Lung (tissue), 16 donors: Measurements from ENCODE around the gene DHDH. TPM values are rescaled to one million over a fixed set of nuclear protein-coding genes. Genes with fewer than 3 reads are reported as not detected.
A peak's percentile ranks its signal among the peaks of the same experiment; 100 is the strongest.
"Not testable (repeated sequence)": the region's sequence is repeated elsewhere in the genome, so short reads cannot be mapped to it uniquely, and the experiment has no call there.

Experiments used
- ATAC-seq: fragments of 200-7000 bp; cut with Tn5 transposase; one replicate; pipeline ENCODE4 v1.9.1; 2020; ENCODE audit warnings: moderate number of reproducible peaks; ENCODE audit not compliant: insufficient read depth, low FRiP score
- DNase-seq, 3 donors: peaks; one replicate each; pipeline ENCODE4 v3.0.0-alpha.2; 2013 to 2017
- H3K27ac ChIP-seq, 2 donors: one replicate each; pipeline ENCODE4 v1.5.1; 2013; ENCODE audit warnings: mild to moderate bottlenecking in 2 of 2, moderate library complexity in 2 of 2, control low read depth in 1 of 2, inconsistent platforms in 1 of 2, low read depth in 1 of 2, low read length in 1 of 2
- H3K27me3 ChIP-seq, 3 donors: one replicate each; pipeline ENCODE4 v1.5.1; 2013; ENCODE audit warnings: low read length in 2 of 3; ENCODE audit not compliant: control insufficient read depth in 3 of 3, insufficient read depth in 3 of 3
- H3K36me3 ChIP-seq, 4 donors: one replicate each; pipeline ENCODE4 v1.5.1; 2013; ENCODE audit warnings: low read length in 4 of 4, mild to moderate bottlenecking in 1 of 4, moderate library complexity in 1 of 4; ENCODE audit not compliant: control insufficient read depth in 4 of 4, insufficient read depth in 4 of 4
- H3K4me1 ChIP-seq, 5 donors: one replicate each; pipeline ENCODE4 v1.5.1; 2013; ENCODE audit warnings: low read length in 5 of 5, mild to moderate bottlenecking in 2 of 5, moderate library complexity in 1 of 5; ENCODE audit not compliant: control insufficient read depth in 5 of 5, insufficient read depth in 5 of 5
- H3K4me3 ChIP-seq: one replicate; pipeline ENCODE4 v1.5.1; 2013; ENCODE audit warnings: mild to moderate bottlenecking, control low read depth, moderate library complexity
- H3K9ac ChIP-seq, 2 donors: one replicate each; pipeline ENCODE4 v1.5.1; 2013; ENCODE audit warnings: low read length in 2 of 2, control low read depth in 1 of 2; ENCODE audit not compliant: insufficient read depth in 1 of 2
- H3K9me3 ChIP-seq, 4 donors: one replicate each; pipeline ENCODE4 v1.5.1; 2013; ENCODE audit warnings: low read length in 3 of 4, mild to moderate bottlenecking in 1 of 4, moderate library complexity in 1 of 4; ENCODE audit not compliant: control insufficient read depth in 4 of 4, insufficient read depth in 3 of 4
- WGBS, 2 donors: extraction: QIAGEN DNeasy Blood & Tissue Kit; methylation state at CpG; one replicate each; pipeline ENCODE4 v1.1.7; 2013; 5-methylcytosine and 5-hydroxymethylcytosine counted together
- long read RNA-seq, 5 donors: transcript quantifications; one replicate each; lab custom pipeline, GENCODE V29; 2026
- polyA plus RNA-seq, 2 donors: library from polyadenylated mRNA; stranded (reverse); fragments of 200-250 nt; gene quantifications; one replicate each; pipeline ENCODE4 v1.2.1, GENCODE V29; 2013
- total RNA-seq, 2 donors: library from RNA; depleted of rRNA in 1 of 2; stranded (reverse); fragments of >200 nt in 1 of 2; gene quantifications; one replicate each; pipeline ENCODE4 v1.2.1, GENCODE V29; 2014 to 2021
- TF ChIP-seq, protein P1 (sequence below): IDR thresholded peaks from 2 replicates; pipeline ENCODE4 v1.5.1; 2012; ENCODE audit warnings: mild to moderate bottlenecking; ENCODE audit errors: control extremely low read depth, extremely low read depth
- donor health status: control.
- donor health status: control.
- donor health status: Bipolar disorder and iron deficiency.
- donor health status: healthy.
- donor health status: DM: yes; HTN: yes; CAD: no.

DHDH gene
- 1 to 10 TPM in 1 of 2 donors, under 1 TPM in 1; 0.51 to 2.8 TPM for total RNA-seq
- polyA plus RNA-seq, result 1 to 10 TPM in 1 of 2 donors, under 1 TPM in 1; 1.00 to 6.0 TPM
- long read RNA-seq, donor 1, result 0 reads
- long read RNA-seq, donor 2, result 0 reads
- long read RNA-seq, donor 3, partial matches to known transcripts, result 0 of 1 reads
- long read RNA-seq, donor 3, other reads (novel, unspliced or antisense), result 0 of 1 reads
- long read RNA-seq, donor 4, result 0 reads
- long read RNA-seq, donor 5, partial matches to known transcripts, result 0 of 1 reads
- long read RNA-seq, donor 5, other reads (novel, unspliced or antisense), result 0 of 1 reads

DNA sequence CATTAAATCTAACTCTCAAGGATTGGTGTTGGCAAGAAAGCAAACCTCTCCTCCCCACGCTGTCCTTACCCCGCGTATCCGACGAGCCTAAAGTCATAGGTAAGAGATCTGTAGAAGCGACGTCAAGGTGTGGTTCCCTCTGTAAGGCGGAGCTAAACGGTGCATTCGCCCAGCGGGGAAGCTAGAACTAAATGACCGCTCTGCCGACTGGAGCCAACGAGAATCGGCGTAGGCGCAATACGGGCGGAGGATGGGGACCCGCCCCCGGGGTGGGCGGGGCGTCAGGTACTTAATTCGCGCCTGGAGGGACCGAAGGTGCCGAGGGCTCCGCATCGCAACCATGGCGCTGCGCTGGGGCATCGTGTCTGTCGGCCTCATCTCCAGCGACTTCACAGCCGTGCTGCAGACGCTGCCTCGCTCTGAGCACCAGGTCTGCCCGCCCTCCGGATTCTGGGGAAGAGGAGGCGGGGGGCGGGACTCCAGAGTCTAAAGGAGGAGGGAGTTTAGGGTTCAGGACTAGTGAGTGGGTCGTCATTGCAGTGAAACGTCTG is at the start of gene DHDH:
DHDH (plus strand) TSS at position 318 of the 551 bp plus-strand sequence; CDS start at position 341, 23 bp downstream.
- TF ChIP-seq, protein P1, sequence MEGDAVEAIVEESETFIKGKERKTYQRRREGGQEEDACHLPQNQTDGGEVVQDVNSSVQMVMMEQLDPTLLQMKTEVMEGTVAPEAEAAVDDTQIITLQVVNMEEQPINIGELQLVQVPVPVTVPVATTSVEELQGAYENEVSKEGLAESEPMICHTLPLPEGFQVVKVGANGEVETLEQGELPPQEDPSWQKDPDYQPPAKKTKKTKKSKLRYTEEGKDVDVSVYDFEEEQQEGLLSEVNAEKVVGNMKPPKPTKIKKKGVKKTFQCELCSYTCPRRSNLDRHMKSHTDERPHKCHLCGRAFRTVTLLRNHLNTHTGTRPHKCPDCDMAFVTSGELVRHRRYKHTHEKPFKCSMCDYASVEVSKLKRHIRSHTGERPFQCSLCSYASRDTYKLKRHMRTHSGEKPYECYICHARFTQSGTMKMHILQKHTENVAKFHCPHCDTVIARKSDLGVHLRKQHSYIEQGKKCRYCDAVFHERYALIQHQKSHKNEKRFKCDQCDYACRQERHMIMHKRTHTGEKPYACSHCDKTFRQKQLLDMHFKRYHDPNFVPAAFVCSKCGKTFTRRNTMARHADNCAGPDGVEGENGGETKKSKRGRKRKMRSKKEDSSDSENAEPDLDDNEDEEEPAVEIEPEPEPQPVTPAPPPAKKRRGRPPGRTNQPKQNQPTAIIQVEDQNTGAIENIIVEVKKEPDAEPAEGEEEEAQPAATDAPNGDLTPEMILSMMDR, result no peak
- peak within 1 kb of the TSS in 1 of 2 donors; percentile 71 for H3K9ac ChIP-seq
- H3K36me3 ChIP-seq, result no peaks in the 10 kb centered on the region
- peaks cover 0 to 10% (median 0%) of the 10 kb centered on the region in 5 donors for H3K4me1 ChIP-seq
- no peaks in the 10 kb centered on the region for H3K9me3 ChIP-seq
- peak; percentile 74 to 83 (median 82) for DNase-seq
- peaks cover 0 to 4% (median 3%) of the 10 kb centered on the region in 3 donors for H3K27me3 ChIP-seq
- peak within 1 kb of the TSS; percentile 17 for H3K4me3 ChIP-seq
- WGBS, 2 donors, result 1% methylated on average over 41 to 43 of the region's 43 CpGs
- peak within 1 kb of the TSS in 1 of 2 donors; percentile 64 for H3K27ac ChIP-seq
- ATAC-seq, result peak; percentile 85

DNA sequence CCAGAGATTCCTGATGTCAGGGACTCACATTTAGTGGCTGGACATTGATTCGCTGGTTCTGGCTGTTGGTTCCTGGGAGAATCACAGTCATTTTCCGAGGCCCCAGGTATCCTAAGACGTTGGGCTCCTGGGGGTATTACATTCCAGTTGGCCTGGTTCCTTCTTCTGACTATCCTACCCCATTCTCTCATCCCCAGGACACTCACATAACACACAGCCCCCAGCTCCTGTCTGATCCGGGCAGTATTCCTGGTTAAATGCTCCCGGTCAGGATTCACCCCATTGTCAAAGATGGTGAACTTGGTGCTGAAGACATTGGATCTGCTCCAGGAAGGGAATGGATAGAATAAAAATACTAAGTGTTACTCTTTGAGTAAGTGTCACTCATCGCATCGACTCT is 49.8 kb upstream of the DHDH start:
- Histone ChIP-seq H3K27ac (no peak overlapping the region), H3K9ac (no peak overlapping the region), H3K9me3 (no peaks in the 10 kb centered on the region), H3K4me1 (no peaks in the 10 kb centered on the region), H3K36me3 (peaks cover 0 to 3% (median 0%) of the 10 kb centered on the region in 4 donors), H3K4me3 (no peak overlapping the region), H3K27me3 (no peaks in the 10 kb centered on the region)
- WGBS, 2 donors, result 95 to 97% methylated on average over 7 of the region's 7 CpGs
- DNase-seq (no peak), ATAC-seq (no peak)
- TF ChIP-seq, protein P1, result no peak

DNA sequence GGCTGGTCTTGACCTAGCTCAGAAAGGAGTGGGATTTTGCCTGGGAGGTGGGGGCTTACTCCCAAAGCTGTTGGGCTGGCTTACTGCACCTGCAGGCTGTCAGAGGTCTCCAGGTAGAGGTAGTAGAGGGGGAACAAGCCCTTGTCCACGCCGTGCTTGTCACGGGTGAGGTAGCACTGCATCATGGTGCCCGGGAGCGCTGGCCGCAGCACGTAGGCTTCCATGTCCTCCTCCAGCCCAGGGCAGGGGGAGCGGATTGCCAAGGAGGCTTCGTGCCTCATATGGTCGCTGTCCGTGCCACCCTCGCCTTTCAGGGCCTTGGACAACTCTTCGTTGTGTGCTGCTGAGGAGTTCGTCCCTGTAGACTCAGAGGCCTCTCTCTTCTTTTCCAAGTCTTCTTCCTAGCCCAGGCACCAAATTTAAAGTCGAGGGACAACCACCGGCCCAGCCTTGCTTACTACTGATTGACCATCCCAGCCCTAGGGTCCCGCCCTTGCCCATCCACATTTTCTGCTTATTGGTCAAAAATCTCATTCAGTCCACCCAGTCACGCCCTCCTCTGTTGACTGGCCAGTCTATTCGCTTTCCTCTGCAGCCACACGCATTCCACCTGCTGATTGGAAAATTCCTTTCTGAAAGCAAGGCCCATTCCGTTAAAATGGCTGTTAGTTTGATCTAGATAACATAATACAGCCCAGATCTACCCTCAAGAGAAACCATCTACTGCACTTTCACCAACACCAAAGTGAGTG is 45.5 kb upstream of the DHDH start:
- H3K27me3 ChIP-seq, result no peaks in the 10 kb centered on the region
- no peak for ATAC-seq
- TF ChIP-seq, protein P1, result no peak
- no peaks in the 10 kb centered on the region for H3K9me3 ChIP-seq
- H3K4me3 ChIP-seq, result no peak overlapping the region
- WGBS, 2 donors, result 95 to 96% methylated on average over 21 of the region's 21 CpGs
- DNase-seq, result no peak
- no peaks in the 10 kb centered on the region for H3K36me3 ChIP-seq
- H3K27ac ChIP-seq, result no peak overlapping the region
- H3K9ac ChIP-seq, result no peak overlapping the region
- H3K4me1 ChIP-seq, result peaks cover 0 to 1% (median 0%) of the 10 kb centered on the region in 5 donors

DNA sequence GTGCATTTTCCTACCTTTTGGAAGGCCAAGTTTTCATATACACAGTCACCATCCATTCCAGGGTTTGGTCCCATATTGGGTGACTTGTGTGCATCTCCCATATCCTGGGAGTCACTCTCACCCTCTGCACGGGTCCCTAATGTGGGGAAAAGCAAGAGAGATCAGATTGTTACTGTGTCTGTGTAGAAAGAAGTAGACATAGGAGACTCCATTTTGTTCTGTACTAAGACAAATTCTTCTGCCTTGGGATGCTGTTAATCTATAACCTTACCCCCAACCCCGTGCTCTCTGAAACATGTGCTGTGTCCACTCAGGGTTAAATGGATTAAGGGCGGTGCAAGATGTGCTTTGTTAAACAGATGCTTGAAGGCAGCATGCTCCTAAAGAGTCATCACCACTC is 44.0 kb upstream of the DHDH start:
- WGBS, 2 donors, result 76 to 87% methylated on average over 1 of the region's 3 CpGs
- not testable (repeated sequence) for H3K4me1 ChIP-seq, H3K36me3 ChIP-seq

More for the DNA sequence above, 44.0 kb upstream of the DHDH start:
- H3K27ac ChIP-seq, H3K9ac ChIP-seq, H3K27me3 ChIP-seq, H3K9me3 ChIP-seq, H3K4me3 ChIP-seq, ATAC-seq, DNase-seq: not testable (repeated sequence)
